Keratinocyte (primary cell): ENCODE data around the gene TCFL5. TPM values are rescaled to one million over a fixed set of nuclear protein-coding genes. Genes with fewer than 3 reads are reported as not detected.

Experiments
- DNase-seq: peaks from one replicate; pipeline ENCODE4 v3.0.0-alpha.2; 2011; ENCODE audit warnings: low read depth, missing footprints, low spot score
- FAIRE-seq: peaks from 2 replicates; lab custom pipeline; 2011; peaks lifted over from hg19 to GRCh38; lab: Jason Lieb, UNC
- H2AFZ ChIP-seq: 2 replicates; pipeline ENCODE4 v1.6.0; 2012; ENCODE audit warnings: low read length, control low read depth, inconsistent platforms; ENCODE audit not compliant: control insufficient read depth
- H3K27ac ChIP-seq: 2 replicates; pipeline ENCODE4 v1.5.1; 2011; ENCODE audit warnings: low read length; ENCODE audit not compliant: control insufficient read depth, insufficient read depth
- H3K27me3 ChIP-seq: 3 replicates; pipeline ENCODE4 v1.6.0; 2011; ENCODE audit warnings: low read length; ENCODE audit not compliant: control insufficient read depth, insufficient read depth; ENCODE audit errors: extremely low read depth
- H3K36me3 ChIP-seq, 2 experiments: 2 replicates in 1 of 2; 3 replicates in 1 of 2; pipeline ENCODE4 v1.5.1; 2011; ENCODE audit warnings: low read length in 2 of 2, mild to moderate bottlenecking in 1 of 2; ENCODE audit not compliant: control insufficient read depth in 2 of 2, insufficient read depth in 2 of 2; ENCODE audit errors: extremely low read depth in 1 of 2
- H3K4me1 ChIP-seq: 3 replicates; pipeline ENCODE4 v1.5.1; 2011; ENCODE audit warnings: low read length; ENCODE audit not compliant: control insufficient read depth, insufficient read depth; ENCODE audit errors: extremely low read depth
- H3K4me2 ChIP-seq: 3 replicates; pipeline ENCODE4 v1.6.0; 2011; ENCODE audit warnings: low read depth, low read length; ENCODE audit not compliant: control insufficient read depth, insufficient read depth; ENCODE audit errors: extremely low read depth
- H3K4me3 ChIP-seq, 3 experiments: fragments of 200-600 bp in 1 of 3; sonication (generic) in 1 of 3; 2 replicates in 2 of 3; 3 replicates in 1 of 3; pipeline ENCODE4 v1.5.1; 2011 to 2016; ENCODE audit warnings: low read length in 3 of 3, mild to moderate bottlenecking in 3 of 3, control low read depth in 2 of 3, inconsistent platforms in 1 of 3, low read depth in 1 of 3, mixed read lengths in 1 of 3, mixed run types in 1 of 3, moderate library complexity in 1 of 3; ENCODE audit not compliant: control insufficient read depth in 2 of 3, insufficient read depth in 2 of 3; ENCODE audit errors: extremely low read depth in 1 of 3
- H3K79me2 ChIP-seq: 2 replicates; pipeline ENCODE4 v1.6.0; 2012; ENCODE audit warnings: low read length; ENCODE audit not compliant: control insufficient read depth, insufficient read depth
- H3K9ac ChIP-seq: 3 replicates; pipeline ENCODE4 v1.6.0; 2011; ENCODE audit warnings: low read length; ENCODE audit not compliant: control insufficient read depth, insufficient read depth; ENCODE audit errors: extremely low read depth
- H3K9me1 ChIP-seq: 3 replicates; pipeline ENCODE4 v1.6.0; 2011; ENCODE audit warnings: low read length; ENCODE audit not compliant: control insufficient read depth, insufficient read depth; ENCODE audit errors: extremely low read depth
- H3K9me3 ChIP-seq: 2 replicates; pipeline ENCODE4 v1.5.1; 2012; ENCODE audit warnings: low read depth, low read length; ENCODE audit not compliant: control insufficient read depth
- H4K20me1 ChIP-seq: 3 replicates; pipeline ENCODE4 v1.6.0; 2011; ENCODE audit warnings: low read length; ENCODE audit not compliant: control insufficient read depth, insufficient read depth; ENCODE audit errors: extremely low read depth
- CTCF ChIP-seq, 3 experiments: IDR thresholded peaks in 1 of 3; conservative IDR thresholded peaks in 1 of 3; optimal IDR thresholded peaks in 1 of 3; 2 replicates in 2 of 3; 3 replicates in 1 of 3; pipeline versions ENCODE3 to v1.5.1; 2011; ENCODE audit warnings: low read length in 3 of 3, mild to moderate bottlenecking in 3 of 3, moderate library complexity in 2 of 3, control low read depth in 1 of 3, inconsistent platforms in 1 of 3; ENCODE audit not compliant: insufficient read depth in 2 of 3; ENCODE audit errors: extremely low read depth in 1 of 3
- EZH2 ChIP-seq: IDR thresholded peaks from one replicate; pipeline ENCODE4 v1.6.1; 2012; ENCODE audit warnings: inconsistent platforms, mild to moderate bottlenecking, low read length, moderate library complexity
- dilution Hi-C: fragments of 300-500 bp; cut with MboI; formaldehyde crosslinking; loops from one replicate; pipeline ENCODE4 v1.7.0; 2020; ENCODE audit warnings: low sequenced_read_pairs; ENCODE audit not compliant: extremely low pct_ligation_motif_present
- polyA plus RNA-seq, 5 experiments: library from polyadenylated mRNA; depleted of rRNA in 3 of 5; stranded (reverse) in 3 of 5; stranded (forward) in 1 of 5; unstranded in 1 of 5; fragments of >200 nt; gene quantifications; 1 replicate in 1 of 5; 2 replicates in 3 of 5; 3 replicates in 1 of 5; pipeline versions ENCODE4 v1.2.1 to v1.2.3, GENCODE V29; 2011 to 2012; ENCODE audit warnings: missing spikeins in 2 of 5, low read depth in 1 of 5, low replicate concordance in 1 of 5

The TCFL5 gene
- polyA plus RNA-seq, 1 donor (not counting 4 experiments of a cell fraction or from before 2014, with no cell fraction given) = 14.6 TPM

GRCh38 chr20:62805711-62806382 is 55.8 kb downstream of the TCFL5 start:
- Histone ChIP-seq H3K27ac (peak overlapping the region; percentile 31), H3K4me1 (peaks cover 12% of the 10 kb centered on the region), H3K79me2 (peaks cover 29% of the 10 kb centered on the region), H3K9me1 (no peaks in the 10 kb centered on the region), H3K27me3 (no peaks in the 10 kb centered on the region), H3K36me3 (peaks cover 18 to 28% of the 10 kb centered on the region in 2 experiments), H3K9me3 (no peaks in the 10 kb centered on the region), H3K4me2 (peak overlapping the region; percentile 86), H2AFZ (no peak overlapping the region), H3K4me3 (peak overlapping the region; percentile 69 to 87 (median 73)), H3K9ac (peak overlapping the region; percentile 78), H4K20me1 (peaks cover 2% of the 10 kb centered on the region)
- DNase-seq (no peak), FAIRE-seq (no peak)
- TF ChIP-seq EZH2 = no peak
- no peak for TF ChIP-seq CTCF (optimal IDR thresholded peaks at IDR 0.05 in 1 of 3, IDR thresholded peaks at IDR 0.05 in 1 of 3, conservative IDR thresholded peaks at IDR 0.05 in 1 of 3; ENCODE audit: extremely low read depth in 1 of 3, insufficient read depth in 2 of 3, low read length in 3 of 3)
- dilution Hi-C loops = no loop called here

GRCh38 chr20:62805155-62805710 is 56.4 kb downstream of the TCFL5 start:
- H3K4me2 ChIP-seq = peak overlapping the region; percentile 86
- no peak for DNase-seq
- H3K79me2 ChIP-seq = peaks cover 29% of the 10 kb centered on the region
- H3K9ac ChIP-seq = peak overlapping the region; percentile 78
- H3K27ac ChIP-seq = peak overlapping the region; percentile 47
- TF ChIP-seq EZH2 (no peak), CTCF (optimal IDR thresholded peaks at IDR 0.05 in 1 of 3, IDR thresholded peaks at IDR 0.05 in 1 of 3, conservative IDR thresholded peaks at IDR 0.05 in 1 of 3; ENCODE audit: extremely low read depth in 1 of 3, insufficient read depth in 2 of 3, low read length in 3 of 3) (no peak)
- peaks cover 2% of the 10 kb centered on the region for H4K20me1 ChIP-seq
- no peaks in the 10 kb centered on the region for H3K9me1 ChIP-seq
- peak overlapping the region; percentile 69 to 87 (median 73) for H3K4me3 ChIP-seq
- H3K9me3 ChIP-seq = no peaks in the 10 kb centered on the region
- no peak overlapping the region for H2AFZ ChIP-seq
- FAIRE-seq = no peak
- H3K36me3 ChIP-seq = peaks cover 22 to 25% of the 10 kb centered on the region in 2 experiments
- dilution Hi-C loops = no loop called here
- H3K27me3 ChIP-seq = no peaks in the 10 kb centered on the region
- peaks cover 12% of the 10 kb centered on the region for H3K4me1 ChIP-seq
